HEK293 (cell line): ENCODE data around the gene OSCP1.

Experiments
- CTCF ChIA-PET: fragments of 350-600 bp; formaldehyde crosslinking; extraction: SDS; loops from one replicate; lab custom pipeline; 2021; ENCODE audit warnings: antibody characterized with exemption; lab: Yijun Ruan, JAX
- POLR2A ChIA-PET: fragments of 300-600 bp; formaldehyde crosslinking; extraction: SDS; loops from one replicate; lab custom pipeline; 2020; ENCODE audit warnings: antibody characterized with exemption, inconsistent platforms; lab: Yijun Ruan, JAX
- H3K27ac ChIP-seq: fragments of 200-500 bp; sonication (Bioruptor generic); 2 replicates; pipeline ENCODE4 v1.5.1; 2014; ENCODE audit warnings: low read depth, low read length, control low read depth, inconsistent platforms; ENCODE audit errors: extremely low read depth
- H3K36me3 ChIP-seq, 2 experiments: fragments of 200-500 bp in 1 of 2; sonication (Bioruptor generic) in 1 of 2; 1 replicate in 1 of 2; 2 replicates in 1 of 2; pipeline ENCODE4 v1.5.1; 2014 to 2017; ENCODE audit warnings: inconsistent platforms in 2 of 2, low read length in 2 of 2; ENCODE audit not compliant: control insufficient read depth in 2 of 2, insufficient read depth in 1 of 2
- H3K4me1 ChIP-seq: fragments of 200-500 bp; sonication (Bioruptor generic); 2 replicates; pipeline ENCODE4 v1.5.1; 2014; ENCODE audit warnings: mild to moderate bottlenecking, low read length, inconsistent platforms; ENCODE audit not compliant: control insufficient read depth, insufficient read depth
- H3K4me3 ChIP-seq: 2 replicates; pipeline ENCODE4 v1.5.1; 2011; ENCODE audit warnings: low read depth, mild to moderate bottlenecking, control low read depth, low read length, moderate library complexity
- H3K9me3 ChIP-seq: fragments of 200-500 bp; sonication (Bioruptor generic); 2 replicates; pipeline ENCODE4 v1.5.1; 2014; ENCODE audit warnings: low read depth, low read length, inconsistent platforms; ENCODE audit not compliant: control insufficient read depth, insufficient read depth
- BCL11B ChIP-seq: fragments of 450-650 bp; formaldehyde crosslinking; IDR thresholded peaks from 2 replicates; pipeline ENCODE4 v1.5.1; 2016; ENCODE audit warnings: low read depth, missing biosample characterization, missing genetic modification characterization
- BCL6B ChIP-seq: fragments of 450-650 bp; formaldehyde crosslinking; IDR thresholded peaks from 2 replicates; pipeline ENCODE4 v1.5.1; 2017; ENCODE audit warnings: missing biosample characterization, missing genetic modification characterization
- KLF1 ChIP-seq: fragments of 450-650 bp; formaldehyde crosslinking; IDR thresholded peaks from 2 replicates; pipeline ENCODE4 v1.5.1; 2016; ENCODE audit warnings: missing biosample characterization, missing genetic modification characterization
- KLF10 ChIP-seq: fragments of 450-650 bp; IDR thresholded peaks from 2 replicates; pipeline ENCODE4 v1.5.1; 2018; ENCODE audit warnings: missing biosample characterization, mild to moderate bottlenecking, missing genetic modification characterization
- KLF16 ChIP-seq: fragments of 450-650 bp; formaldehyde crosslinking; IDR thresholded peaks from 2 replicates; pipeline ENCODE4 v1.5.1; 2017; ENCODE audit warnings: missing biosample characterization, missing genetic modification characterization
- MYNN ChIP-seq: fragments of 450-650 bp; formaldehyde crosslinking; IDR thresholded peaks from 2 replicates; pipeline ENCODE4 v1.5.1; 2016; ENCODE audit warnings: missing biosample characterization, missing genetic modification characterization, borderline replicate concordance
- OSR2 ChIP-seq: fragments of 450-650 bp; formaldehyde crosslinking; IDR thresholded peaks from 2 replicates; pipeline ENCODE4 v1.5.1; 2016; ENCODE audit warnings: missing biosample characterization, missing genetic modification characterization
- PBX3 ChIP-seq: sonication (generic); formaldehyde crosslinking; IDR thresholded peaks from 2 replicates; pipeline ENCODE4 v1.8.1; 2022; ENCODE audit warnings: mild to moderate bottlenecking, moderate library complexity, missing genetic modification reagents
- PRDM4 ChIP-seq: fragments of 450-650 bp; formaldehyde crosslinking; IDR thresholded peaks from 2 replicates; pipeline ENCODE4 v1.5.1; 2017; ENCODE audit warnings: missing biosample characterization, missing genetic modification characterization
- SP2 ChIP-seq: fragments of 450-650 bp; formaldehyde crosslinking; IDR thresholded peaks from 2 replicates; pipeline ENCODE4 v1.5.1; 2016; ENCODE audit warnings: missing biosample characterization, missing genetic modification characterization
- SP7 ChIP-seq: fragments of 450-650 bp; formaldehyde crosslinking; IDR thresholded peaks from 2 replicates; pipeline ENCODE4 v1.5.1; 2016; ENCODE audit warnings: missing biosample characterization, missing genetic modification characterization
- YY2 ChIP-seq: fragments of 450-650 bp; formaldehyde crosslinking; IDR thresholded peaks from 2 replicates; pipeline ENCODE4 v1.5.1; 2016; ENCODE audit warnings: missing biosample characterization, missing genetic modification characterization
- ZBTB21 ChIP-seq: fragments of 450-650 bp; formaldehyde crosslinking; IDR thresholded peaks from 2 replicates; pipeline ENCODE4 v1.5.1; 2017; ENCODE audit warnings: missing biosample characterization, missing genetic modification characterization
- ZBTB48 ChIP-seq: fragments of 450-650 bp; formaldehyde crosslinking; IDR thresholded peaks from 2 replicates; pipeline ENCODE4 v1.5.1; 2016; ENCODE audit warnings: missing biosample characterization, missing genetic modification characterization
- ZNF138 ChIP-seq: fragments of 450-650 bp; formaldehyde crosslinking; IDR thresholded peaks from 2 replicates; pipeline ENCODE4 v1.5.1; 2016; ENCODE audit warnings: missing biosample characterization, missing genetic modification characterization, borderline replicate concordance
- ZNF335 ChIP-seq: fragments of 450-650 bp; formaldehyde crosslinking; conservative IDR thresholded peaks from 2 replicates; pipeline ENCODE4 v1.5.1; 2016; ENCODE audit warnings: missing biosample characterization, missing genetic modification characterization
- ZNF341 ChIP-seq: fragments of 450-650 bp; formaldehyde crosslinking; IDR thresholded peaks from 2 replicates; pipeline ENCODE4; 2016; ENCODE audit warnings: low read depth, missing biosample characterization, missing genetic modification characterization
- ZNF354C ChIP-seq: fragments of 450-650 bp; formaldehyde crosslinking; IDR thresholded peaks from 2 replicates; pipeline ENCODE4 v1.5.1; 2016; ENCODE audit warnings: missing biosample characterization, missing genetic modification characterization, low read depth, borderline replicate concordance
- ZNF433 ChIP-seq: fragments of 450-650 bp; formaldehyde crosslinking; IDR thresholded peaks from 2 replicates; pipeline ENCODE4 v1.5.1; 2016; ENCODE audit warnings: missing biosample characterization, missing genetic modification characterization, low read depth
- ZNF555 ChIP-seq: fragments of 450-650 bp; formaldehyde crosslinking; conservative IDR thresholded peaks from 2 replicates; pipeline ENCODE4 v1.5.1; 2017; ENCODE audit warnings: missing biosample characterization, mild to moderate bottlenecking, missing genetic modification characterization, inconsistent platforms
- ZNF561 ChIP-seq: fragments of 450-650 bp; IDR thresholded peaks from 2 replicates; pipeline ENCODE4 v1.5.1; 2018; ENCODE audit warnings: missing biosample characterization, missing genetic modification characterization, borderline replicate concordance
- ZNF610 ChIP-seq: fragments of 450-650 bp; formaldehyde crosslinking; IDR thresholded peaks from 2 replicates; pipeline ENCODE4 v1.5.1; 2016; ENCODE audit warnings: missing biosample characterization, missing genetic modification characterization, borderline replicate concordance
- ZNF707 ChIP-seq: fragments of 450-650 bp; formaldehyde crosslinking; IDR thresholded peaks from 2 replicates; pipeline ENCODE4 v1.5.1; 2016; ENCODE audit warnings: missing biosample characterization, missing genetic modification characterization
- ZNF768 ChIP-seq: fragments of 450-650 bp; formaldehyde crosslinking; IDR thresholded peaks from 2 replicates; pipeline ENCODE4 v1.5.1; 2018; ENCODE audit warnings: missing biosample characterization, mild to moderate bottlenecking, missing genetic modification characterization
- ZNF792 ChIP-seq: fragments of 450-650 bp; formaldehyde crosslinking; IDR thresholded peaks from 2 replicates; pipeline ENCODE4 v1.5.1; 2016; ENCODE audit warnings: missing biosample characterization, missing genetic modification characterization
- ZNF837 ChIP-seq: fragments of 450-650 bp; formaldehyde crosslinking; IDR thresholded peaks from 2 replicates; pipeline ENCODE4 v1.5.1; 2016; ENCODE audit warnings: missing biosample characterization, missing genetic modification characterization
- ZXDB ChIP-seq: fragments of 450-650 bp; formaldehyde crosslinking; IDR thresholded peaks from 2 replicates; pipeline ENCODE4 v1.5.1; 2016; ENCODE audit warnings: missing biosample characterization, missing genetic modification characterization
- TF ChIP-seq, protein P1 (sequence below): fragments of 450-650 bp; formaldehyde crosslinking; IDR thresholded peaks from 2 replicates; pipeline ENCODE4 v1.5.1; 2016; ENCODE audit warnings: missing biosample characterization, missing genetic modification characterization
- TF ChIP-seq, protein P2 (sequence below): fragments of 450-650 bp; formaldehyde crosslinking; IDR thresholded peaks from 2 replicates; pipeline ENCODE4 v1.5.1; 2017; ENCODE audit warnings: missing biosample characterization, mild to moderate bottlenecking, missing genetic modification characterization, moderate library complexity

The OSCP1 gene

GRCh38 chr1:36450270-36450918, at the start of gene OSCP1:
Gene OSCP1, minus strand, starts transcription at chr1:36450451. Its CDS starts 82 bp downstream, at chr1:36450369.
- H3K4me3 ChIP-seq = peak within 1 kb of the TSS; percentile 61
- CTCF ChIA-PET = interaction anchor here (0.6 to 1.1 kb wide), 7 partner anchors 10 to 1607 kb away, joined by 3 read pairs; no protein-coding TSS in a partner anchor
- no peaks in the 10 kb centered on the region for H3K4me1 ChIP-seq
- H3K36me3 ChIP-seq = peaks cover 0 to 22% of the 10 kb centered on the region in 2 experiments; a peak in 1 of 3 replicates
- POLR2A ChIA-PET = interaction anchor here (0.6 to 2.3 kb wide), 18 partner anchors 9 to 1400 kb away, joined by 3 to 54 read pairs (median 4); partner anchors contain the start of genes MRPS15 and TRAPPC3
- peak within 1 kb of the TSS; percentile 55 for H3K27ac ChIP-seq
- no peaks in the 10 kb centered on the region for H3K9me3 ChIP-seq
- TF ChIP-seq BCL11B (tag by site-specific recombination) (peak; percentile 86), SP2 (peak; percentile 93), ZNF335 (tag by site-specific recombination) (peak; percentile 94), ZNF610 (no peak), YY2 (no peak), ZNF354C (tag by site-specific recombination) (no peak), PBX3 (0 out of 2 replicates have a peak, but pooled peaks have one; percentile 45), MYNN (tag by site-specific recombination) (peak; percentile 14; the same call in 1 of the 2 replicates), ZXDB (tag by site-specific recombination) (peak; percentile 51; the same call in 1 of the 2 replicates), KLF16 (tag by site-specific recombination) (peak; percentile 48; the same call in 1 of the 2 replicates), ZBTB21 (tag by site-specific recombination) (peak; percentile 76), ZNF555 (tag by site-specific recombination) (no peak), KLF1 (tag by site-specific recombination) (peak; percentile 60), ZNF433 (tag by site-specific recombination) (no peak), ZNF792 (tag by site-specific recombination) (no peak), SP7 (tag by site-specific recombination) (peak; percentile 64), ZNF707 (tag by site-specific recombination) (no peak), ZNF561 (tag by site-specific recombination) (peak; percentile 23; the same call in 1 of the 2 replicates), ZNF837 (tag by site-specific recombination) (no peak), OSR2 (0 out of 2 replicates have a peak, but pooled peaks have one; percentile 20), PRDM4 (tag by site-specific recombination) (0 out of 2 replicates have a peak, but pooled peaks have one; percentile 9), ZNF138 (tag by site-specific recombination) (no peak), ZBTB48 (peak; percentile 56; the same call in 1 of the 2 replicates), ZNF341 (tag by site-specific recombination) (peak; percentile 68), ZNF768 (tag by site-specific recombination) (peak; percentile 46), BCL6B (tag by site-specific recombination) (peak; percentile 80), KLF10 (tag by site-specific recombination) (peak; percentile 91)
- TF ChIP-seq, protein P1, sequence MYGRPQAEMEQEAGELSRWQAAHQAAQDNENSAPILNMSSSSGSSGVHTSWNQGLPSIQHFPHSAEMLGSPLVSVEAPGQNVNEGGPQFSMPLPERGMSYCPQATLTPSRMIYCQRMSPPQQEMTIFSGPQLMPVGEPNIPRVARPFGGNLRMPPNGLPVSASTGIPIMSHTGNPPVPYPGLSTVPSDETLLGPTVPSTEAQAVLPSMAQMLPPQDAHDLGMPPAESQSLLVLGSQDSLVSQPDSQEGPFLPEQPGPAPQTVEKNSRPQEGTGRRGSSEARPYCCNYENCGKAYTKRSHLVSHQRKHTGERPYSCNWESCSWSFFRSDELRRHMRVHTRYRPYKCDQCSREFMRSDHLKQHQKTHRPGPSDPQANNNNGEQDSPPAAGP (tag by site-specific recombination) = peak; percentile 36; the same call in 1 of the 2 replicates
- TF ChIP-seq, protein P2, sequence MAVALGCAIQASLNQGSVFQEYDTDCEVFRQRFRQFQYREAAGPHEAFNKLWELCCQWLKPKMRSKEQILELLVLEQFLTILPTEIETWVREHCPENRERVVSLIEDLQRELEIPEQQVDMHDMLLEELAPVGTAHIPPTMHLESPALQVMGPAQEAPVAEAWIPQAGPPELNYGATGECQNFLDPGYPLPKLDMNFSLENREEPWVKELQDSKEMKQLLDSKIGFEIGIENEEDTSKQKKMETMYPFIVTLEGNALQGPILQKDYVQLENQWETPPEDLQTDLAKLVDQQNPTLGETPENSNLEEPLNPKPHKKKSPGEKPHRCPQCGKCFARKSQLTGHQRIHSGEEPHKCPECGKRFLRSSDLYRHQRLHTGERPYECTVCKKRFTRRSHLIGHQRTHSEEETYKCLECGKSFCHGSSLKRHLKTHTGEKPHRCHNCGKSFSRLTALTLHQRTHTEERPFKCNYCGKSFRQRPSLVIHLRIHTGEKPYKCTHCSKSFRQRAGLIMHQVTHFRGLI = peak; percentile 98
